Activated T-cell treated with anti-CD3 and anti-CD28 coated beads for 24 hours (primary cell): Measurements from ENCODE around the gene GMNN.
A peak's percentile ranks its signal among the peaks of the same experiment; 100 is the strongest.
"Not testable (repeated sequence)": the region's sequence is repeated elsewhere in the genome, so short reads cannot be mapped to it uniquely, and the experiment has no call there.

Experiments
- DNase-seq: peaks from one replicate; pipeline ENCODE4 v3.0.0-alpha.2; 2020; ENCODE audit warnings: low read depth

GMNN gene

GRCh38 chr6:24774696-24775519 lies at the start of gene GMNN:
GMNN (plus strand) TSS chr6:24774937; CDS start chr6:24777247, 2,310 bp downstream.
- peak; percentile 97 for DNase-seq

- not testable (repeated sequence) for DNase-seq
Observed at GRCh38 chr6:24730653-24731052, 44.1 kb upstream of the GMNN start.

GRCh38 chr6:24731456-24732134 lies 43.1 kb upstream of the GMNN start:
- DNase-seq = not testable (repeated sequence)

- no peak for DNase-seq
Observed at GRCh38 chr6:24734166-24734565, 40.6 kb upstream of the GMNN start.

GRCh38 chr6:24734710-24735109 lies 40.0 kb upstream of the GMNN start:
- DNase-seq = not testable (repeated sequence)

- DNase-seq = no peak
Observed at GRCh38 chr6:24738741-24739140, 36.0 kb upstream of the GMNN start.

GRCh38 chr6:24740861-24741260 lies 33.9 kb upstream of the GMNN start:
- no peak for DNase-seq

- DNase-seq = no peak
Observed at GRCh38 chr6:24742216-24742738, 32.5 kb upstream of the GMNN start.

GRCh38 chr6:24743265-24743943 lies 31.3 kb upstream of the GMNN start:
- peak; percentile 32 for DNase-seq

GRCh38 chr6:24743944-24744335 lies 30.8 kb upstream of the GMNN start:
- no peak for DNase-seq

- DNase-seq = no peak
Observed at GRCh38 chr6:24744911-24745310, 29.8 kb upstream of the GMNN start.

GRCh38 chr6:24749297-24749696 lies 25.4 kb upstream of the GMNN start:
- DNase-seq = no peak

GRCh38 chr6:24750878-24751277 lies 23.9 kb upstream of the GMNN start:
- DNase-seq = not testable (repeated sequence)

GRCh38 chr6:24752503-24752902 lies 22.2 kb upstream of the GMNN start:
- no peak for DNase-seq

GRCh38 chr6:24752917-24753492 lies 21.7 kb upstream of the GMNN start:
- no peak for DNase-seq

GRCh38 chr6:24753545-24753944 lies 21.2 kb upstream of the GMNN start:
- DNase-seq = no peak

- DNase-seq = not testable (repeated sequence)
Observed at GRCh38 chr6:24754378-24754777, 20.4 kb upstream of the GMNN start.

GRCh38 chr6:24755279-24755678 lies 19.5 kb upstream of the GMNN start:
- no peak for DNase-seq

- no peak for DNase-seq
Observed at GRCh38 chr6:24757611-24758010, 17.1 kb upstream of the GMNN start.

GRCh38 chr6:24759718-24760117 lies 15.0 kb upstream of the GMNN start:
- DNase-seq = no peak

- DNase-seq = no peak
Observed at GRCh38 chr6:24760210-24760609, 14.5 kb upstream of the GMNN start.

GRCh38 chr6:24761193-24761835 lies 13.4 kb upstream of the GMNN start:
- DNase-seq = no peak
